Hematopoietic multipotent progenitor cell treated with erythropoietin and hydrocortisone succinate and interleukin-3 and kit ligand, for 17 days (in vitro differentiated cells): ENCODE measurements around the gene CCRL2.

Experiments used
- DNase-seq: peaks from one replicate; pipeline ENCODE4 v3.0.0-alpha.2; 2015; ENCODE audit warnings: low spot score

CCRL2 gene

DNA sequence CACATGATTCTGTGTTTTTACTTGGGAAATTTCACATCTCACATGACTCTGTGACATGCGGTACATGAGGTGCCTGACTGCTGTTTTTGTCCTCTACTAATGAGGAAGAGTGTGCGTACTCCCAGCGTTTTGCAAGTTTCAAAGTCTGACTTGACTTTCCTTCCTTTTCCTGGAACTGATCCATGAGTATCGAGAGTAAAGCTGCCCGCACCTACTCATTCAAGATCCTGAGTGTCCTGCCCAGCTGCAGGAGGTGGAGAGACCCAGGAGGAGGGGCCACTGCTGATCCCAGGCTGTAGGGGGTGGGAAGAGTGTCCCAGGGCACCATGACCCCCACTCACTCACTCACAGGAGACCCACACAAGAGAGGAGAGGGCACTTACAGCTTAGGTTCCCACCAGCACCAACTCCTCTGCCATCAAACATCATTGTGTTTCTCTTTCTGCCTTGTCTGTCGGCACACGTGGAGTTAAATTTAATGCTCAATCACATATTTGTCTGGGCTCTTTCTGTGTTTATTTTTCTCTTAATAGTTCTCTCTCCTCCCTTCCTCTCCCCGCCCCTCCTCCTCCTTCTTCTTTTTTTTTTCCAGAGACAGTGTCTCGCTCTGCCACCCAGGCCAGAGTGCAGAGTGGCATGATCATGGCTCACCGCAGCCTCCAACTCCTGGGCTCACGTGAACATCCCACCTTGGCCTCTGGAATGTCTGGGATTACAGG is 1.6 kb upstream of the CCRL2 start:
- peak; percentile 36 for DNase-seq

DNA sequence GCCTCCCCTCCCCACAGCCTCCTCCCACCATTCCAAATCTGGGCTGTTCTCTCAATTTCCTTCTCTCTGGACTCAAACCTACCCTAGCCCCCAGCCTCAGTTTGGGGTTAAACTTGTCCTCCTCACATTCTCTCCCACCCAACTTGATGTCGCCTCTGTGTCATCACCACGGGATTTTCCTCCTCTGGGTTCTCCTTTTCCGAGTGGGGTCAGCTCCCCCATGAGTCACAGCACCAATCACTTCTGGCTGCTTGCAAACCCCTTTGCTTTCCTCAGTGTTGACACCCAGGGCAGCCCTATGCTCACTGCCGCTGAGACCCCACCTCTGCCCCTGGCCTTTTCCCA is 644 bp upstream of the CCRL2 start:
- no peak for DNase-seq

DNA sequence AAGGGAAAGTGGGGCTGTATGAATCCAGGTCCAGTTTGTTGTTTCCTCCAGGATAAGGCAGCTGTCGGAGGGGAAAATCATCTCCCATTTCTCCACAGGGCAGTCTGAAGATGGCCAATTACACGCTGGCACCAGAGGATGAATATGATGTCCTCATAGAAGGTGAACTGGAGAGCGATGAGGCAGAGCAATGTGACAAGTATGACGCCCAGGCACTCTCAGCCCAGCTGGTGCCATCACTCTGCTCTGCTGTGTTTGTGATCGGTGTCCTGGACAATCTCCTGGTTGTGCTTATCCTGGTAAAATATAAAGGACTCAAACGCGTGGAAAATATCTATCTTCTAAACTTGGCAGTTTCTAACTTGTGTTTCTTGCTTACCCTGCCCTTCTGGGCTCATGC is 911 bp downstream of the CCRL2 start:
- peak; percentile 67 for DNase-seq

DNA sequence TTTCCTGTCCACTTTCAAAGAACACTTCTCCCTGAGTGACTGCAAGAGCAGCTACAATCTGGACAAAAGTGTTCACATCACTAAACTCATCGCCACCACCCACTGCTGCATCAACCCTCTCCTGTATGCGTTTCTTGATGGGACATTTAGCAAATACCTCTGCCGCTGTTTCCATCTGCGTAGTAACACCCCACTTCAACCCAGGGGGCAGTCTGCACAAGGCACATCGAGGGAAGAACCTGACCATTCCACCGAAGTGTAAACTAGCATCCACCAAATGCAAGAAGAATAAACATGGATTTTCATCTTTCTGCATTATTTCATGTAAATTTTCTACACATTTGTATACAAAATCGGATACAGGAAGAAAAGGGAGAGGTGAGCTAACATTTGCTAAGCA is 1.8 kb downstream of the CCRL2 start:
- peak; percentile 45 for DNase-seq

DNA sequence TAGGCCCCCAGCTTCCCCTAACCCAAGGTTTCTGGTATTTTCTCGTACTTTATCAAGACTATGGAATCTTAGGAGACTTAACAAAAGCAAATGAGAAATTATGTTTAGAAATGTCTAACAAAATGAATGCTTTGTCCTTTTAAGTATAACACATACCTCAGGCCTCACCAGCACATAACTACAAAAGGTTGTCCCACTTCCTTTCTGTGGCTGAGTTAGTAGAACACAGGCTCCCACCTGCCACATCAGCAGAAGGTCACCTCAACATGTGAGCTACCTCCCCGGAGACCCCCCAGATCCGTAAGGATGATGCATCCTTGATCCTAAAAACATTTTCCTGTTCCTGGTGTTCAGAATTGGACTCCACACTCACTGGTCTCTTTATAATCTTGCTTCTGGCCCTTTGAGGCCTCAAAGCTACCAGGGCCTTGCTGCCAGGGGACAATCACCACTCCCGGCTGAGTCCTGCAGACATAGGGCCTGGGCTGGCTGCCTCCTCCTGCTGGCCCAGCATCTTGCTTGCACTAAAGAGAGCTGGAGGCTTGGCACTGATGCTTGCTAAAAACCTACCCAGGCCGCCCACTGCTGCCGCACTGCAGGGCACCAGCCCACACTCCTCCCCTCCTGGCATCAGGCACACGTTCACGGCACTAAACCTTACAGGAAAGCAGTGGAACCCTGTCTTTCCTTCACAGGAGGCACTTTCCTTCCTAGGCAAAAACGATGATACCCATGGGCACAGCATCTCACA is 2.9 kb downstream of the CCRL2 start:
- no peak for DNase-seq

DNA sequence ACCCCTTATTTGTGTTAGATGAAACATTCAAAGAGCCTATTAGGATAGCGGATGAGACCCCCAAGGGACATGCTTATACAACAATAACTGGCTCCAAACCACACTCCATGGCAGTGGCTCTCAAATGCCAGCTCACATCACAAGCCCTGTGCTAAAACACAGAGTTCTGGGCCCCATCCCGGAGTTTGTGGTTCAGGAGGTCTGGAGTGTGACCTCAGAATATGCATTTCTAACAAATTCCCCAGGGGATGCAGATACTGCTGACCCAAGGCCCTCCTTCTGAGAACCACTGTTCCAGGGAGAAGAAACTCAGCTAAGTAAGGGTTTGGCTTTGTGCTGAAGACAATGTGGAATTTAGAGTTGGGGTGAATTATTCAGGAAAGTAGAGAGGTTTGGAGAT is 3.6 kb downstream of the CCRL2 start:
- DNase-seq = no peak

DNA sequence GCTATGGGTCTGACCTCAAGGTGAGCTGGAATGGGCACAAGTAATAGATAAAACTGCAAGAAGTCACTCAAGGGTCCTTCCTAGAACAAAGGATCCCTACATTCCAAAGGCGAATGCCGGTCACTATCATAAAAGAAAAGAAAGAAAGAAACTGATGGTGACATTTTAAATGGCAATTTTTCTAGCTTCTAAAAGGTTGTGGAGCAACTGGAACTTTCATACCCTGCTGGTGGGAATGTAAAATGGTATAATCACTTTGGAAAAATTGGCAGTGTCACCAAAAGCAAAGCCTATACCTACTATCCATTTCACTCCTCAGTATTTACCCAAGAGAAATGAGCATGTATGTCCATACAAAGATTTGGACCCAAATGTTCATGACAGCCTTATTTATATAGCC is 4.2 kb downstream of the CCRL2 start:
- DNase-seq = no peak

DNA sequence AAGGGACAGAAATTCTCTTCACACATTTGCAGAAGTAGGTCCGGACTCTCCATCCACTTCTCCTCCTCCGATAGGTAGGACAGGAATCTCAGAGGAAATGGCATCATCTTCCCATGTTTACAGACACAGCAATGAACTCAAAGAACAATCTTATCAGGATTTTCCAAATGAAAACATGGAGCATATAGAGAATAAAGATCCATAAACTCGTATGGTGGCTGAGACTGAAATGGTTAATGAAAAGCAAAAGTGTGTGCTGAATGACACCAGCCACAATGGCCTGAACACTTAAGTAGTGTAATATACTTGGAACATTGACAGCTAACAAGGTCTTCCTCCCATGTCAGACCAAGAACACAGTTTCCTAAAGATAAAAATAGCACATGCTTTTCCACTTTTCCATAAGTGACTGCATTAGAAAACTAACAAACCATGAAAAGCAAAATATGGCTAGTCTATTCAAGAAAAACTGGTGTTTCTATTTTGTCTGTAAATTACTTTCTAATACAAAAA is 5.8 kb downstream of the CCRL2 start:
- no peak for DNase-seq

DNA sequence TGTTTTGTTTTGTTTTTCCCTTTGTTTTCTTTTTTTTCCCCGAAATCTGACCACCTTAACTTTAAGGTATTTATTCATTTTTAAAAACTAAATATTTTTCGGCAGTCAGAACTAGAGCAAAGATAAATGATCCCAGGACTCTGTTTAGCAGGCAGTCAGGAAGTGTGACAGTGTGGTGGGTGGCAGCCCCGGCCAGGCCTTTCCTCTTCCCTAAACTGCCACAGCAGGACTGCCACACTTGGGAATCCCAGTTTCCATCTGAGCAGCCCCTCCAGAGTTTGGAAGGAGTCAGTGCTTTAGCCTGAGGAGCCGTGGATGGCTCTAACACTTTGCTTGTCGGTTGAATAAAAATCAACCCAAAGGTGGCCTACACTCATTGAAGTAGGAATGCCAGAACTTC is 6.9 kb downstream of the CCRL2 start:
- no peak for DNase-seq

DNA sequence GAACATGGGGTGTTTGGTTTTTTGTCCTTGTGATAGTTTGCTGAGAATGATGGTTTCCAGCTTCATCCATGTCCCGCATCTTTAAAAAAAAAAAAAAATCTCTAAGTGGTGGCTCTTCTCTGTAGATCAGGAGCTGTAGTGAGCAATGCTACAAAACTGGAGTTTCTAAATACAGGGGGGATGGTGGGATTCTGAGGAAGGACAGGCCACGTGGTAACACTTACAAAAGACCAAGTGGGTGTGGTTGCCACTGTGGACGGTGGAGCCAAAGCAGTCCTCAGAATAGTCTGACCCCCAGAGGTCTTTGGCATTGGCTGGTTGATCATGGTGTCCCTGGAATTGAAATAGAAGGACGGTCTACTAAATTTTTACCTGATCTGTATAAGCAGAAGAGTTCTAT is 7.7 kb downstream of the CCRL2 start:
- DNase-seq = no peak

DNA sequence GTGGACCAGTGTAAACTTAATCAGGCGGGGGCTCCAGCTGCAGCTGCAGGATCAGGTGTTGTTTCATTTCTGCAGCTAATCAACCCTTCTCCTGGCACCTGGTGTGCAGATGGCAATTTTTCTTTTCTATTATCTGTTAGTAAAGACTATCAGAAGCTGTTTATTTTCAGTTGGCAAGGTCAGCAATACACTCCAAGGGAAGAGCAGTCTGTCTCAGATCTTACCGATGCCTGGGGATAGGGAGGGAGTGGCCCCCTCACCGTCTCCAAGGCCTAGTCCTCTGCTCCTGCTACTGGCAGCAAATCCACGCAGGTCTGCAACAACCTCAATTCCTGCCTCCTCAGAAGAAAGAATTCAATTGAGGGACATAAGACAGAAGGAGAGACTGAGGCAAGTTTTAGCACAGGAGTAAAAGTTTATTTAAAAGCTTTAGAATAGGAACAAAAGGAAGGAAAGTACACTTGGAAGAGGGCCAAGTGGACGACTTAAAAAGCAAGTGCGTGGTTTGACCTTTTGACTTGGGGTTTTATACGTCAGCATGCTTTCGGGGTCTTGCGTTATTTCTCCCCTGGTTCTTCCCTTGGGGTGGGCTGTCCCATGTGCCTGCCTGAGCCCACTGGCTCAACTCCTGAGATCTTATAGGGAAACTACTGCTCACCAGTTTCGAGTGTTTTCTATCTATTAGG is 9.2 kb downstream of the CCRL2 start:
- no peak for DNase-seq

DNA sequence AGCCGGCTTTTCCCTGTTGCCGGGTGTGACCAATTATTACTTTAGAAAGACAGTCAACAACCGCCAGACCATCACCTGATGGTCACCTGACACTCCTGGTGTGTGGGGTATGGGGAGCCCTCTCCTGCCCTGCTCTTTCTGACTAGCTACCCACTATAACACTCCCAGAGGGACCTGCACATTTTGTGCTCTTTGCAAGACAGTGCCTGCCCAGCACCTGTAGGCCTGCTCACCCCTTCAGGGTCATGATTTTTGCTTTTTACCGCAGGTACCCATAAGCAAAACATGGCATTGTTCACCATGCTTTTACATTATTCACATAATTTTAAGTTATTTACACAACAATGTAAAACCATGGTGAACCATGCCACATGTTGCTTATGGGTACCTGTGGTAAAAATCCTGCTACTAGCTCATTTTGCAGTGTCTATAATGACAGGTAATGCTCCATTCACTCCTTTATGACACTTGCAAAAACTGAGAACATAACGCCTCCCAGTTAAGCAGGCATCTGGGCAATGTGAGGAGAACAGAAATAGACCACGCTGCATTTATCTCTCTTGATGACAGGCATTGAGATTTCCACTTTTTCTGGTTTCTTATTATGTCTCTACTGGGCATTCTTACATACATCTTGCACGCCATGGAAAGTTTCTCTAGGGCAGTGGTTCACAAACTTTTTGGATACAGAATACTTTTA is 9.9 kb downstream of the CCRL2 start:
- no peak for DNase-seq

DNA sequence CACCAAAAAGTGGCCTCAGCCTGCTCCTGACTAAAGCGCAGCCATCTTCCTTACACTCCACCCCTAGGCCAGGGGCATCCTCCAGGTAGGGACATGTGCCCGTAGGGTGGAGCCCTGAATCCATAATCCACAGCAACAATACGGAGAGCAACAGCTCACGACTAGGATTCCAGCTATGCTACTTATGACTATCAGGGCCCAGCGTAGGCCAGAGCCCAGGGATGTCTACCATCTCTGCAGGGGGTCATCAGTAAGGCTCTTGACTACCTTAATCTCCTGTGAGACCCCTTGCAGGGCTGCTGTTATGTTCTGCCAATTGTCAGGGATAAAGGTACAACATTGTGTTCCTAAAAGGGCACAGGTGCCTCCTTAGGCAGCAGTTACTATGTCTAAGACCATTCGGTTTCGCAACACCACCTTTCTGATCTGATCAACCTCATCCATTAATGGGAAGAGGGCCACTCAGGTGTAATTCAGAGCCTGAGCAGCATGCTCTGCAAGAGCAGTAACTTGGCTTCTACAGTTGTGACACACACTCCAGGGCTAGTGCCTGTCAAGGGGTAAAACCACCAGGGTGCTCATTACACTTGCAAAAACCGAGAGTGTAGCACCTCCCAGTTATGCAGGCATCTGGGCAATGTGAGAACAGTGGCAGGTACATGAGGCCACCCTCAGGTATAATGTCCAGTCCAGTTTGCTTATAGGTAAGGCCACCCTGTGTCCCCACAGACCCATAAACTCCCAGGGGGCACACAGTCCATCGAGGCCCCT is 11.0 kb downstream of the CCRL2 start:
- no peak for DNase-seq

DNA sequence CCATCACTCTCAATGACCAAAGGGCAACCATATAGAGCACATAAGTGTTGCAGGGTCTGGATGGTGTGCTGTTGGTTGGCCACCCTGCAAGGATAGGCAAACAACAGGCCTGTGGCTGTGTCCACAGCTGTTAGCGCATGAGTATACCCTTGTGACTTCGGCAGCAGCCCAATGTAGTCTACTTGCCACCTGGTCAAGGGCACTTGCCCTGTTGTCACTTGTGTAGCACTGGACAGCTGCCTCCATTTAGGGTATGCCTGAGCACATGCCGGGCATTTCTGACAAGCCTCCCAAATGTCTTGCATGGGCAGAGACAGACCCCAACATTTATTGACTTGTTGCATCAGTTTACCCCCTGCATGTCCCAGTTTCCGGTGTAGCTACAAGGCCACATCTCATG is 12.8 kb downstream of the CCRL2 start:
- no peak for DNase-seq

DNA sequence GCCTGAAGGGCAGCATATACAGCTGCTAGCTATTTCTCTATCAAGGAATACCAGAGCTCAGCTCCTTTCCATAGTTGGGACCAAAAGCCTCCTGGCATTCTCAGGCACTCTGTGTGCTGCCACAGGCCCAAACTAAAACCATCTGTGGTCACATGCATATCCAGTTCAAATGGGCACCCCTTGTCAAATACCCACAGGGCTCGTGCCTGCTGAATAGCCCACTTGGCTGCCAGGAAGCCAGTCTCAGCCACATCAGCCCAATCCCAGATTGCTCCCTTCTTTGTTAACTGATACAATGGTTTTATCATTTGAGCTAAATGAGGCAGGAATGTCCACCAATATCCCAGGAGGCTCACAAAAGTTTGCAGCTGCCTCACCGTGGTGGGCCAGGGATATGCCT is 13.9 kb downstream of the CCRL2 start:
- DNase-seq = no peak

DNA sequence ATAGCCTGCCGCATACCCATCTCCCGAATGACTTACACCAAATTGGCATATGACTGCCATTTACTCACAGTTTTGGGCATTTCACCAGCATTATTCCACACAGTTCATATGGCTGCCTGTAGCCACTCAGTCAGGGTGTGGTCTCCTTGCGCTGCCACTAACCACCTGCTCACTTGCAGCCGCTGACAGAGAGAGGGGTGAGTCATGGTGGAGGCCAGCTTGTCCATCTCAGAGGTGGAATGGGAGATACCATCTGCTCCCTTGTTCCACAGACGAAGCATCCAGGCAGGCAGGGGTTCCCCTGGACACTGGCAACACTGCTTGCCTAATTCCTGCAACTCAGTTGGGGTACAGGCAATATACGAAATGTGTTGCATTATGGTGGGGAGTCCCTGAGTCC is 15.6 kb downstream of the CCRL2 start:
- no peak for DNase-seq

DNA sequence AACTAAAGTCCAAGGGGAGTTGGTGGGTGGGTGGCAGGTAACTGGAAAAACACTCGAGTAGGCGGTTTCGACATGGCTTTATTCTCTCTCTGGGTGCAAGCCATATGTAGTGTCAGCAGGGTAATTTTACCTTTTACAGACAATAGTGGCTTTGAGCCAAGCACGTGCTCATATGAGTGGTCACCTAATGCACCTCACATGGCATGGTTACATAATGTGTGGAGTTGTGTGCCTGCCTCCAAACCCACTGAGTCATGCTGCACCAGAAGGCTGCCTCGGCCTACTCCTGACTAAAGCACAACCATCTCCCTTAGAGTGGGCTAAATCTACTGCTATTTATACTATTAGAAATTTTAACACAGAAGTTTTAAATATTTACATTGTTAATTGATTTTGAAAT is 16.5 kb downstream of the CCRL2 start:
- no peak for DNase-seq

DNA sequence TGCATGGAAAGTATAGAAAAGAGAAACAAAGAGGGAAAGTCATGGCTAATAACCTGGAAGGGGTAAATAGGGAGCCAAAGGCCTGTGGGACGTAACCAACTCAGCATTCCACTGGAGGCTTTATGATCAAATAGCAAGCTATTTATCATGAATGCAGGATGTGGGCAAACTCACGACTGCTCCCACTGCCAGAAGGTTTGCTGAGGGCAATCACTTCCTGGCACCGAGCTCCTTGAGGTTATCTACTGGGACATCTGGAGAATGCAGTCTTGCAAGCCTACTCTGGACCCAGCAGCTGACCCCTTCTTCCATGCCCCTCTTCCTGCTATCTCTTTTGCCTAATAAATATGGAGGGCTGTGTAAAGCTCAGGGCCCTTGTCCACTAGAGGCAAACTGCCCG is 19.4 kb downstream of the CCRL2 start:
- DNase-seq = peak; percentile 47

DNA sequence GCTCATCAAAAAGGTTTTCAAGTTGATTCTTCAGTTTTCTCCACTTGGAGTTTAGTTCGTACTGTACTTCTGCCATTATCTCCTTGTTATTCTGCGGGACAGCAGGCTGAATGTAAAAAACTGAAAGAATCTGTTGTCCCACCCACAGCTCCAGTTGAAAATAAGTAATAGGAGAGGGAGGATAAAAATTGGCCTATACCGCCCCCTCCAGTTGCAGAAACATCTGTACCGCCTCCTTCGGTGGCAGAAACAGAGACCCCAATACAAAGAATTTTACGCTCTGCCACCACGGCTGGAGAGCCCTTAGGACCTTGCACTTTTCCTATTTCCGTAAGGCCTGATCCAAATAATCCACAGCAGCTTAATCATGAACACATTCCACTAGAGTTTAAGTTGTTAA is 20.3 kb downstream of the CCRL2 start:
- DNase-seq = peak; percentile 48

DNA sequence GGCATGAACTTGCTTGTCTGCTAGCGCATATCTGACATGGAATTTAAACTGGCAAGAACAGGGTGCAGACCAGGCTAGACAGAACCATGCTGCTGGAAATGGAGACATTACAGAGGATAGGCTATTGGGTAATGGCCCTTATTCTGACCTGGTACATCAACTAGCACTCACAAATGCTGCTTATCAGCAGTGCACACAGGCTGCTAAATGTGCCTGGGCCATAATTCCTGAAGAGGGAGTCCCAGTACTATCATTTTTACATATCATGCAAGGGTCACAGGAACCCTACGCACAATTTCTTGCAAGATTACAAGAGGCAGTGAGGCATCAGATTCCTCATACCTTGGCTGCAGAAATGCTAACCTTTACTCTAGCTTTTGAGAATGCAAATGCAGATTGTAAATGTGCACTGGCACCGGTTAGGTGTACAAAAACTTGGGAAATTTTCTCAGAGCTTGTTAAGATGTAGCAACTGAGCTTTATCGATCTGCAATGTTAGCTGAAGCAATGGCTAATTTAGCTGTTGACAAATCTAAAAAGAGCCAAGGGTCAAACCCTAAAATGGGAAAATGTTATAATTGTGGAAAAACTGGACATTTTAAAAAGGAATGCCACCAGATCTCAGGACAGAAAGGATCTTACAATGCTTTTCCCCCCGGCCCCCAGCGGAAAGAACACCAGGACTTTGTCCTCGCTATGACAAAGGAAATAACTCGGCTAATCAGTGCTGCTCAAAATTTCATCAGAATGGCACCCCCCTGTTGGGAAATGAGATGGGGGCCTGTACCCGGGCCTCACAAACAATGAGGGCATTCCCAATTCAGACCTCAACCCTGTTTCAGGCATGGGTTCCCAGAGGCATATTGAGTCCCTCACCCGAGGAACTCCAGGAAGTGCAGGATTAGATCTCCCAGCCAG is 21.1 kb downstream of the CCRL2 start:
- DNase-seq = peak; percentile 77

DNA sequence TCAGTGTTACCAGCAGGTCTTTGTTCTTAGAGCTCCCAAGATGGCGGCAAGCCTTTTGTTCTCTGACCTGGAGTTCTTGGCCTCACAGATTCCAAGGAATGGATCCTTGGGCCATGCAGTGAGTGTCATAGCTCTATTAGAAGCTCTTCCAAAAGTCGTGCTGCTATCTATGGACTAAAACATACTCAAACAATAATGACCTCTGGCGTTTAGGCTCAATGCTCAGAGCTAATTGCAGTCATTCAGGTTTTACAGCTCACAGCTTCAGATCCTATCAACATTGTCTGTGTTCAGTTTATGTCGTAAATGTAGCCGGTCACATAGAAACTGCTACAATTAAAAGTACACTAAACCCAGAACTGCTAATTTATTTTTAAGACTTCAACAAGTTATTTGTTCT is 22.2 kb downstream of the CCRL2 start:
- DNase-seq = no peak
